ENCODE measurements around the gene SLC1A2.

Gene SLC1A2

DNA sequence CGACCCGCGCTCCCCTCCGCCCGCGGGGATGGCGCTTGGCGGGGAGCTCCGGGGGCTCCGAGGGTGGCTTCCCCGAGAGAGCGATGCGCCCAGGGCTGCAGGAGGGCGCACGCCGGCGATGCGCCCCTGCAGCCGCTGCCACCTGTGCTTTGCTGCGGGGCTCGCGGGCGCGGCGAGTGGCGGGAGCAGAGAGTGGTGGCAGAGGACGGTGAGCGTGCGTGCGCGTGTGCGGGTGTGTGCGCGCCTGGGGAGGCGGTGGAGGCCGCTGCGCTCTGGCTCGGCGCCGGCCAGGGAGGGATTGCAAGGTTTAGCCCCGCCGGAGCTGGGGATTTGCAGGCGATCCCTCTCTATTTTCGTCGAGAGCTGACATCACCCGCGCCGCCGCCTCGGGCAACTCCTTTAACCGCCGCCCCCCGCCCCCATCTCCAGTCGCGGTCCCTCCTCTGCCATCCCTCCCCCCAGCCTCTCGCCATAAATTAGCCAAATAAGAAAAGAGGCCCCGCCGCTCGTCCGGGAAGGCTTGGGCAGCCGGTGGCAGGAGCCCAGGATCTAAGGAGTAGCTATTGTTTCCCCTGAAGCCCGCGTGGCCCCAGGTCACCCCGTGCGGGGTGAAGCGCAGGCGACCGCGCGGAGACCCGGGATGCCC, at the start of gene SLC1A2:
Gene SLC1A2 (minus strand): TSS at position 375 of the 646 bp plus-strand sequence. CDS start 592 bp downstream, outside the sequence.
- peak; percentile 24 for DNase-seq

DNA sequence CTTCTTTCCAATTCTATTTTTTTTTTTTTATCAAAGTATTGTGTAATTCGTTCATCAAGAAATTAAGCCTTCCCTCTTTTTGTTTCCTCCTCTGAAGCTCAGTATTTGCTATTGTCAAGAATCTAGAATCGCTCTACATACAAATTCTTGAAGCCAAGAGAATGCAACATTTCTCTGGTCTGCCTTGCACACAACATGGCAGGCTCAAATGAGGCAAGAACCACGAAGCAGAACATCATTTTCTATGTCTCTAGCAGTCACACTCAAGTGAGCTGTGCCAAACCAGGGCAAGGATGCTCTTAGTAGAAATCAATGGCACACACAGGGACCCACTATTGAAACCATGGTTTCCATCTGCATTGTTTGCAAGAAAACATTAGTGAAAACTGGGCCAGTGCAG, 46.7 kb upstream of the SLC1A2 start:
- no peak for DNase-seq

DNA sequence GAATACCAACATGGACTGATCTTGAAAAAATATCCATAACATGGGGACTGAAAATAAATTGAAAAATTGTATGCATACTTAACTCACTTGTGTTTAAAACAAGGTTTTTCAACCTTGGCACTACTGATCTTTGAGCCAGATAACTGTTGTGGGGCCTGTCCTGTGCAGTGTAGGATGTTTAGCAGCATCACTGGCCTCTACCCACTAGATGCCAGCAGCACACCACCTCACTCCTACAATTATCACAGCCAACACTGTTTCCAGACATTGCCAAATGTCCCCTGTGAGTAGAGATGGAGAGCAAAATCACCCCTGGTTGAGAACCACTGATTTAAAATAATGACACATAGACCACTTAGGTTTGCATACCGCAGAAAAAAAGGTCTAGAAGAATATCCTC, 45.0 kb upstream of the SLC1A2 start:
- no peak for DNase-seq

DNA sequence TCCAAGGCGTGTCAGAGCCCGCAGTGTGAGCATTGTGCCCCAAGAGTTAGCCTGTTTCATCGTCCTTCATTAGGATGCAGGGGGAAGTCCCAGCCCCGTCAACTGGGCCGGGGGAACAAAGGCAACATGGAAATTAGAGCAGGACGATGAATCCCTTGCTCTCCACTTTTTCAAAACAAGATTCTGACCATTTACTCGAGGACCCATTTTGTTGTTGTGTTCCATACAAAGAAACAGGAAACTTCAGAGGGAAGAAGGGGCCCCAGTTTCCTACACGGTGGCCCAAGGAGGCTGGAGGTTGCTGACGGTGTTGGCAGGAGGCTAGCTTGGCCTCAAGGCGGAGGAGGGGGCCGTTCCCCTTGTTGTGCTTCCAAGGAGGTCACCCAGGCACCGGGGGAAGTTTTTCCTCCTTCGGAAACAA, 44.0 kb upstream of the SLC1A2 start:
- DNase-seq, result no peak

DNA sequence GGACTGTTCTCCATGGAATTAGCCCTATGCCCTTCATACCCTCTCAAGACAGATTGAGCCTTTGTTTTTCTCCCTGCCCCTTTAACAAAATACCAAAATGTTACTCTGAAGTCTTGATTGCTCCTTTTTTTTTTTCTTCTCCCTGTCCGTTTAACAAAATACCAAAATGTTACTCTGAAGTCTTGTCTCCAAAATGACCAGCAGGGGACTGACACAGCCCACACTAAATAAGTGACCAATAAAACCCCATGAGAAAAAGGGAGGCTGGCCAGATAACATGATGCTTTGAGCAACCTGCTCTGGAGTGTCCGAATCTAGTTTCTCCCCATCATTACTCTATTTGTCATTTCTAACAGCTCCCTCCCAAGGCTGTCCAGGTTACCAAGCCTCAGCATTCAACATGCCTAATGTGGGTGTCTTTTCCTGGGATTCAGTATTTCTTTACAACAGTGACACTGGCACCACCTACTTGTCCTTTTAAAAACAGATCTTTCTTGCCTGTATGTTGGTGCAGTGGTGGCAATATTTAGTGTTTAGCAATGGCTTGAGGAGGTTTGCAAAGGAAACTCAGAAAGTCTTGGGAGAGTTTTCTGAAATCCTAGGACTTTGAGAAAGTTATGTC, 42.7 kb upstream of the SLC1A2 start:
- DNase-seq, result no peak

DNA sequence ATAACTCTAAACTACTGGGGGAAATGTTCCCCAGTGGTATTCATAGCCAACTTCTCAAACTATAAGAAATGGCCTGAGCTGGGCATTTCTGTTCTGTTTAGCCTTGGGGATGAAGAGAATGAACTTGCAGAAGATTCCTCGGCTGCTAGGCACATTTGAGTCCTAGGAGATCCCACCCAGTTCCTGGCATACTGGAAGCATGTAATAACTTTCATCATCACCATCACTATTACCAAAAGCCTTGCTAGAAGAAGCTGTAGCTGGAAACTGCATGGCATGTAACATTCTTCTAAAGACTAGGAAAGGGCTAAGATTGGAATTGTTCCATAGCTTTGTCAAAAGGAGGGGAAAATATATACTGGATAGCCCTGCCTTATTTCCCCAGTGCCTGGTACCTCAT, 40.1 kb upstream of the SLC1A2 start:
- no peak for DNase-seq

DNA sequence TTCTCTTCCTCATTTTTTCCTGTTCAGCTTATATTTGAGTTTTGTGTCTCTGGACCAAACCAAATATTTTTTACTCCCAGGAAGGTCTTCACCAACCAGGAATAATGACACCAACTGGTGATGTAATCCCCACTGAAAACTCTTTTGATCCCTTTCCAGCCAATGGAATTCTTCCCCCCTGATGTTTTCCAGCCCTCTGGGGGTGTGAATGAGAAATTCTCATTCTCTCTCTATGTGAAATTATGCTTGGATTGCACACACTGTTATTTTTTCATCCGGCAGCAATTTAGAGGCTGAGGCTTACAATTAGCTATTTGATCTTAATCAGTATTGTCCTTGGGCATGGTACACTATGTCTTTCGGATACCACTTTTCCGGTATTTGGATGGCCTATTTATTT, 39.5 kb upstream of the SLC1A2 start:
- DNase-seq, result no peak

DNA sequence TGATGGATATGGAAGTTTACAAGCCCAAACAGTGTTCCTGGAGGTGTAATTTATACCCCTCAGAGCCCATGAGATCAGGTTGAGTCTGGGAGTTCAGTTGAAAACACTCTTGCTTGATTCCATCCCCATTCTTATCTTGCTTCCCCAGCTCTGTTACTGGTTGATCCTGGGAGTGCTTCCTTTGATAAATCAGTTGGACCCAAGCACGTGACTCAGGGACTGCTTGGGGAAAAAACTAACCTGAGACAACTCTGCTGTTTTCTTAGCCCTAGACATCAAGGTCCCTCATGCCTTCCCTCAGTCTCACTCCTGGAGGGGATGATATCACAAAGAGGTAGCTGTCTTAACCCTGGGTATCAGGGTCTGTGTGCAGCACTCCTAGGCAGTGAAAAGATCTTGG, 35.0 kb upstream of the SLC1A2 start:
- no peak for DNase-seq

DNA sequence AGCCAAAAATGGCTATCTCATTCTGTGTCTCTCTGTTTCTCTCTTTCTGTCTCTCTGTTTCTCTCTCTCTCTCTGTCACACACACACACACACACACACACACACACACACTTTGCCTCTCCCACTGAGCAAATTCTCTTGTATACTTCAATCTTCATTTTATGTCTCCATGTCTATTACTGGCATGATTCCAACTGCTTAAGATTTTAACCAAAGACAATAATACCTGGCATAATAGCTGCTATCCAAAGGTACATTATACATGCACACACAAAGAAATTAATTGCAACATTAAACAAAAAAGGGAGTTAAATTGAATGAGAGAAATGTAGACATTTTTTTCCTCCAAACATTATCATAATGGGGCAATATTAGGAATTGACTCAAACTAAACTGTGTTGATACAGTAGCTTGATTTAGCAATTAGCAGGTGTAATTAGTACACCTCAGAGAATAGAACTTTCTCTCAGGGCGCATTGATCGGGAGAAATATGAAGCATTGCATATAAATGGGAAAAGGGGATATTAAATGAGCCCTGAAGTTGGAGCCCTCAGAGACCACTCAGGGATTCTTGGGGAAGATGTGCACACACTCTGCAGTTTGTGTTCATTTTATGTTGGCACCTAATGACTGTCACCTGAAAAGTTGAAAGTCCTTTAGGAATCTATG, 17.4 kb upstream of the SLC1A2 start:
- DNase-seq, result no peak

DNA sequence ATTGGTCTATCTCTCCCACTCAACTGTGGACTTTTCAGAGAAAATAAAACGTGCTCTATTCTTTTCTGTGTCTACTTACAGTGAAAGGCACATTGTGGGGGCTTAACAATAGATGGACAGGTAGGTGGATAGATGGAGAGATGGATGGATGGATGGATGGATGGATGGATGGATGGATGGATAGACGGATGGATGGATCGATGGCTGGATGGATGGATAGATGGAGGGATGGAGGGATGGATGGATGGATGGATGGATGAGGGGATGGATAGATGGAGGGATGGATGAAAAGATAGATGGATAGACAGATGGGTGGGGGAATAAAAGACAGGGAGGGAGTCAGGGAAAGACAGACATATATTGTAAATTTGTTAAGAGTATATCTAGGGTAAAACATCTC, 14.2 kb upstream of the SLC1A2 start:
- no peak for DNase-seq

DNA sequence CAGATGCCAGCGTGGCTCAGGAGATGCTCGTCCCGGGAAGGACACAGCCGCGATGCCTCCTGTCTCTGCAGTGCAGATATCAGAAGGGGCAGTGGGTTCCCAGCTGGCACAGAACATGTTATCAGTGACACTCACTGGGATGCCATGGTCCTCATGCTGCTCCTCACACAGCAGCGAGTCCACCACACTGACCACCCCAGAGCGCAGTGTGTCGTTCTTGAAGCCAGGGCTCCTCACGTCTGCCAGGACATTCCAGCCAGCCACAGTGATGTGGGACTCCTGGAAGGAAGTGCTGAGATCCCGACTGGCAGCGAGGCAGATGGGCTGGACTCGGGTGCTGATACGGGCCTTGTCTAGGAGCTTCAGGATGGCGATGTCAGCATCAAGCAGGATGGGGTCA, 13.1 kb upstream of the SLC1A2 start:
- DNase-seq, result no peak

DNA sequence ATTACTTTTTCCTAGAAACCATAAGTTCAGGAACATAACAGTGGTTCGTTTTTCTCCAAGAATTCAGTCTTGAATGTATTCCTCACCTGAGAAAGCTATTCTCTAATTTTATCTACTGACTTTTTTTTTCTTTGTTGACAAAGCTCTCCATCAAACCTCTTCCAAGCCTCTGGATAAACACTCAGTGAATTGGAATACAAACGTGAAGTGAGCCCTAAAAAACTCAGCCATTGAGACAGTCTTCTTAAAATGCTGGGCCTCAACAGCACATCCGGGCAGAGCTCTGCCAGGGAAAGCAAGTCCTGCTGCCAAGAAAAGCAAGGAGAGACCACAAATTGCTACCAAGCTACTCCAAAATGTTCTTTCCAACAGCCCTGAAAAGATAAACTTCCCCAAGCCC, 7.7 kb upstream of the SLC1A2 start:
- no peak for DNase-seq

DNA sequence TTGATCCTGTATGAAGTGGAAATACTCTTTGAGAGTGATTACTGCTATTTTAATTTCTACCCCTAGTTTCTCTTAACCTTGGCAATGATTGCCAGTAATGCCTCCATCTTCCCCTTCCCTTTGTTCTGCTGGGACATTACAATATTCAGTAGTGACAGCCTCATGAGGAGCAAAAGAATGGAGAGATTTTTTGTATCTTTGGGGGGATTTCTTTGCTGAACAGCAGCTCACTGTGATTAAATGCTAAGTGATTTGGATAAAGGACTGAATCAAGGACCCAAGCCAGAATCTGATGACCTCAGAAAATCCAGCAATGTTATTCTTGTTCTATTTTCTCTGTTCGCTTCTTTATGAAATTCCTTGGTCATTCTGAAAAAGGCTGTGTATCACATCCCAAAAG, 7.0 kb upstream of the SLC1A2 start:
- no peak for DNase-seq

DNA sequence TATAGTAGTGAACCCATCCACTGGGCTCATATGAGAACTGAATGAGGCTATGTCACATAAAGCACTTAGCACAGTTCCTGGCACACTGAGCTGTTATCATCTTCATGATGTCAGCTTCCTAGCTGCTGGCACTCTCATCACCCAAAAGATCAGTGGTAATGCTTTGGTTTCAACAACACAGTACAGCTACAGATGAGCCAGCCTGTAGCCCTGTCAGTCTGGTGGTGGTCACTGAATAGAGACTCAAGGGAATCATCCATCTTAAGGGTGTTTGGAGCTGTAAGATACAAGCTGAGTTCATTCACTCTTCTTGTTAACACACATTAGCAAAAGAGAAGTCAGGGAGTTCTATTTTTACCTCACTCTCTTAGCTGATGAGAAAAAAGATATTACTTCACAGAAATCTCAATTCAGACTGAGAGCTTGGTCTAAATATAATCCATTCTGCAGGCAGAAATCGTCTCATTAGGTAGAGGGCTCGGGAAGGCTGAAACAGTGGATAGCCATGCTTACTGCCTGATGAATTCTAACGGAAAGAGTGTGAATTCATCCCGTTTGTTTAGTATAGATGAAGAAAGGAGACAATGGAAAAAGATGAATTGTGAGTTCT, 6.3 kb upstream of the SLC1A2 start:
- DNase-seq, result no peak

DNA sequence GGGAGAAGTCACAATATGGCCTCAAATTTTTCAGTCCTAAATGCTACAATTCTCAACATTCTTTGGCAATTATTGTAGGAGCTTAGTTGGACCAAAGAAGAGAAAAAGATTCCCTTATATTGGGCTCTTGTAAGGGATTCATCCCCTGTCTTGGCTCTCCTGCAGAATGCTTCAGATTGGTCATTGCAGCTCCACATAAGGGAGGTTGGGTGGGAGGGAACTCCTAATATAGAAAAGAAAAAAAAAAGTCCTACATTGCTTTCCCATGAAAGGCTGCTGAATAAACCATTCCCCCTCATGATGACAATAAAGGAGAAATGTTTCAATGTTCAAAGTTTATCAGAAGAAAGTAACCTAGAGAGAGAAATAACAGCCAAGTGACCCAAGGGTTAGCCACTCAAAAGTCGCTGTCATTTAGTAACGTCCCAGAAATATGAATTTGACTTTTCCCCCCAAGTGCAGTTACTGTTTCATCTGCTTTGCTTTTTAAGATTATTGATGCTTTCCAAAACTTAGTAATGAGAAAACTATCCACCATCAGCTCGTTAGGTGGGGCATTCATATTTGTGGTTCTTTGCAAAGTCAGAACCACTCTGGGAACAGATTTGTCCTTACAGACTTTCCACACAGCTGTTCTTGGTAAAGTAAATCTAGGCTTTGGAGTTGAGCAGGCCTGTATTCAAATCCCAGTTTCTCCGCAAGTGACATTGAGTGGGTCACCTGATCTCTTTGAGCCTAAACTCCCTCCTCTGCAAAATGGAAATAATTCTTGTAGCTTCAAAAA, 5.0 kb upstream of the SLC1A2 start:
- DNase-seq, result no peak

DNA sequence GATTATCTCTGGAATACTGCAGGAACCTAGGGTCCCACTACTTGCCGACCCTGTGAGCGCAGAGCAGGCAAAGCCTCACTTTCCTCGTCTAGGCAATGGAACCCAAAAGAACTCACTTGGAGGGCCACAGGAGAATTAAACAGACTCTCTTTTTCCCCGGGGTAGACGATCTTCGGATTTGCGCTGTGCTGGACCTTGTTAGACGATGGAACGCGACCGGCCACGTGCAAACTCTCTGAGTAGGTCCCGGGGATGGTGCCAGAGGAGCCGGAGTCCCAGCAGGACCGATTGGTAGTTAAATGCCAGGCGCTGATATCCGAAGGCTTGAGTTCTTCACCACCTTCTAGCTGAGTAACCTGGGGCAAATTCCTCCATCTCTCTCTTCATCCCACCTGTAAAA, 1.0 kb upstream of the SLC1A2 start:
- DNase-seq, result no peak

DNA sequence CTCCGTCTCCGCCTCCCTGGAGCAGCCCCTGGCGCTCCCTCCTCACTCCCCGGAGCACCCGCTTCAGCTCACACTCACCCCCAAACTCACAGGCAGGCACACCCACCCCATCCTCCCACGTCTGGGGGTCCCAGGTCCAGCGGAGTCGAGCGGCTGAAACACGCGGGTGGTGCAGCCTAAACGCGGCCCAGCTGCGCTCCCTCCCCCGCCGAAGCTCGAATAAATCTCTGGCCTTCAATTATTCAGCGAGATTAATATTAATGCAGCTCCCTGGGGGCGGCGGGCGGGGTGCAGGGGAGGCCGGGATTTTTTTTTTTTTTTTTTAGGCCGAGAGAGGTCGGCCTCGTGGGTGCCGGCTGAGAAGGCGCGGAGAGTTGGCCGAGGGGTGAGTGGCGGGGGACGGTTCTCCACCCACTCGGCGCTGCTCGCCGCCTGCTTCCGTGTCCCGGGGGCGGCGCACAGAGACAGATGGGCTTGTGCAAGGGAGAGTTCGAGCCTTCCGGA, 524 bp upstream of the SLC1A2 start:
- no peak for DNase-seq

DNA sequence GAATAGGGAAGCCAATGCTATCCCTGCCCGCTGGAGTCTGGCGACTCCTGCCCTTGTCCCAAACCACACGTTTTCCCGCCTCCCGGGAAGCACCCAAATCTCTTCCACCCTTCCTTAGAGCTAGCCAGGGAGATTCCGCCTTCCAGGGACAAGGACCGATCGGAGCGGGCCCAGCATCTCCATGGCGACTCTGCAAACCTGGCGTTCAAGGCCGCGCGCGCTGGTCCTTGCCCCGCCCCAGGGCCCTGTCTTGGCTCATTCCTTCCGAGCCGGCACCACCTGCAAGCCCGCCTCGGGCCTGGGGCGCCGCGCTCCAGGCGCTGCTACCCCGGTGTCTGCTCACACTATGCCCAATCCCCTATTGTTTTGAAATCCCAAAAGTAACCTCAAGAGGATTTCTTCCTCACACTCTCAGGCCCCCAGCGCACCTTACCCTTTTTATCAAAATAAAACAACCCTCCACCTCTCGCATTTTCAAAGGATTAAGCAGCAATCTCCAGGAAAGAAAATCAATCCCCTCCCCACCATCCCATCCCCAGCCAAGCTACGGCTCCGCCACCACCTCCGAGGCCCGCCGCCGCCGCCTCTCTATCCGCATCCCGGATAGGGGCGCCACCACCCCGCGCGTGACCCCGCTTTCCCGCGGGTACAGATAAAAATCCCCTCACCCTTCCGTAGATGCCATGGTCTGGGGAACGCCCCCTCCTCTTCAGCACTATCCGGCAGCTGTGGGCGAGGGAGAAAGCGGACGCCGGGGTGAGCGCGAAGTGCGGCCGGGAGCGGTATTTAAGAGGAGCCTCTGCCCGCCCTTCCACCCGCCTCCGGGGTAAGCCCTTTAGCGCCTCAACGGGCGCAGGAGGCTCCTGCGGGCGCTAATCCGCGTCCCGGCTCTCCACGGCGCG, 825 bp downstream of the SLC1A2 start:
- DNase-seq, result no peak

DNA sequence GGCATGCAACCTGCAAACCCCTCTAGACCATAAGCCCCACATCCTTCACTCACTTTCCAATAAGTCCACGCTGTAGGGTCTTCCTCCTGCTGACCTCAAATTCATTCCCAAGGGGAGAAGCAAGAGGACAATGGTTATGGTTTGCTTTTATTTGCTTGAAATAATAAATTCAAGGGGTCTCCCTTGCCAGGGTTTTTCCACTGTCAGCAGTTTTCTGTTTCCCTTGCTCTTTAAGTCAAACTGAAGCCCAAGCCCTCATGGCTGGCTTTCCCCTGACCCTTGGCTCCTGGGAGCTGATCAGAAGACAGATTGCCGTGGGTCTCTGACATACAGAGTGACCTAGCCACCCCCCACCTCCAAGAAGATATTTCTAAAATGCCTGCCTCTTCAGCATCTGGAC, 3.9 kb downstream of the SLC1A2 start:
- DNase-seq, result no peak

DNA sequence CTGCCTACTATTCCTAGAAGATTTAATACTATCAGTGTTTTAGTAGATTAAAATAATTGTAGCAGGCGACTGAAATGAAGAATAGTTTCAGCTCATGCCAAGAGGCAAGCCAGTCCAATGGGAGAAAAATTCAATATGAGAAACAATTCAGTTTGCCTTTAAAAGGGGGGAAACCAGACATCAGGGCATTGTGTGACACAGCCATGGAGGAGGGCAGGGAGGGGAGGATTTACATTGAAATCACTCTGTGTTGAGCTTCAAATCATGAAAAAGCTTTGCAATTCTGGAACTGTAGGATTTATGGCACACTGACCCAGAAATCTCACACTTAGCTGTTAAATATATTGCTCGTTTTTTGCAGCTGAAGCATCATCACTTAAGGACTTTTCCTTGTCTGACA, 4.6 kb downstream of the SLC1A2 start:
- no peak for DNase-seq

DNA sequence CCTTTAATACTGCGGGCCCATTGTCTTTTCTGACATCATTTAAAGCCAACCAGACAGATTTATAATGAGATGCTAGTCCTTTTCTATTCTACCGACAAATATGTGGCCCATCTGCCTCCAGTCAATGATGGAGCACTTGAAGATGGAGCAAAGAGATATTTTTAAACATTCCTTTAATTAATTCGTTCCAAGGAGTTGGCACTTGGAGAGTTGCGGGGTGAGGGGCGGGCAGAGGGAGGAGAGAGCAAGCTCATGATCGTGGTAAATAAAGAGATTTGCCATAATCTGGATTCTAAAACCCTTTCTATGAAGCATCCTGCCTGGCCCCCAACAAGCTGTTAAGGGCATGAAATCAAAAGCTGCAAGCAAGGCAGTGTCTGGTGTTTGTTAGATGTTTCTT, 5.0 kb downstream of the SLC1A2 start:
- DNase-seq, result no peak

DNA sequence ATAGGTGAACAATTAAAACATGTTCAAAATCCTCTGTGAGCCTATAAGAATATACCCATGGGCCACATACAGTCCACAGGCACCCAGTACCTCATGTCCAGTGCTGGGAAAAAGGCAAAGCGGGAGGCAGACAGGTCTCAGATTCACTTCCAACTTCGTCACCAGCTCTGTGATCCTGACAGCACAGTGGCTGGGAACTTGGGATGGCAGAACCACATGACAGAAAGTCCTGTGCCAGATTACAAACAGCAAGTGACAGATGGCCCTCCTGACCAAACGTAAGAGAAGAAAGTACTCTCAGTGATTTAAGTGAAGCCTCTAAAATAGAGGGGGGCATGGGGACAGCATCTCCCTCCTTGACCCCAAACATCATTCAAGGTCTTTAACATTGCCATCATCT, 5.8 kb downstream of the SLC1A2 start:
- no peak for DNase-seq
